Neuron (in vitro differentiated cells): ENCODE data around the gene PLCD1.

Experiments
- H2AFZ ChIP-seq: one replicate; pipeline ENCODE4 v1.6.1; 2013; ENCODE audit warnings: low read depth, mild to moderate bottlenecking, inconsistent platforms, low read length, moderate library complexity
- H3K27me3 ChIP-seq: one replicate; pipeline ENCODE4 v1.6.1; 2013; ENCODE audit warnings: low read length; ENCODE audit not compliant: insufficient read depth
- H3K36me3 ChIP-seq: one replicate; pipeline ENCODE4 v1.6.1; 2013; ENCODE audit warnings: low read length; ENCODE audit not compliant: insufficient read depth
- H3K4me1 ChIP-seq: one replicate; pipeline ENCODE4 v1.6.1; 2013; ENCODE audit warnings: low read length; ENCODE audit not compliant: insufficient read depth
- H3K4me3 ChIP-seq: 2 replicates; pipeline ENCODE4 v1.5.1; 2013; ENCODE audit warnings: mild to moderate bottlenecking, low read length, moderate library complexity
- H3K9me3 ChIP-seq: one replicate; pipeline ENCODE4 v1.6.1; 2013; ENCODE audit warnings: low read length

PLCD1 gene

GRCh38 chr3:37997342-37997741 lies 32.1 kb downstream of the PLCD1 start:
- Histone ChIP-seq H3K4me1 (peaks cover 24% of the 10 kb centered on the region), H3K27me3 (peaks cover 14% of the 10 kb centered on the region), H3K4me3 (no peak overlapping the region)

DNA sequence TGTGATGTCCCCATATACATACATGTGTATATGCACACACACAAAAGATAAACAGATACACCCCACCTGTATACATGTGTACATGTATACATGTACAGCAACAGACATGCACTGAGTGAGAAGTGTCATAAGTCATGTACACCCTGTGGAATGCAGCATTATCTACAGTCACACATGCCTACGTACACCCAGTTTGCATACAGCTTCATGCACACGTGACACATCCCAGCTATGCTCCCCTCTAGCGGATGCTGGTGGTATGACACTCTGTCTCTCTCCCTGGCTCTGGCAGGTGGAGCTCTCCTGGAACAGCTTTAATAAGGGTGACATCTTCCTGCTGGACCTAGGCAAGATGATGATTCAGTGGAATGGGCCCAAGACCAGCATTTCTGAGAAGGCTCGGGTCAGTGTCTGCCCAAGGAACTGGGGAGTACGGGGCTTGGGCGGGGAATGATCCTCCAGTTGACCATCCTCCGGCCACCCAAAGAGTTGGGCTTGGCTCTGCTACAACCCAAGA lies 32.6 kb downstream of the PLCD1 start:
- H3K4me3 ChIP-seq, result no peak overlapping the region
- peaks cover 19% of the 10 kb centered on the region for H3K27me3 ChIP-seq
- H3K4me1 ChIP-seq, result peaks cover 24% of the 10 kb centered on the region
- no peaks in the 10 kb centered on the region for H3K9me3 ChIP-seq
- no peaks in the 10 kb centered on the region for H3K36me3 ChIP-seq
- H2AFZ ChIP-seq, result no peak overlapping the region

More at GRCh38 chr3:37997342-37997741, 32.1 kb downstream of the PLCD1 start:
- H3K9me3 ChIP-seq, result no peaks in the 10 kb centered on the region
- H2AFZ ChIP-seq, result no peak overlapping the region
- no peaks in the 10 kb centered on the region for H3K36me3 ChIP-seq

GRCh38 chr3:37995652-37996641 lies 33.5 kb downstream of the PLCD1 start:
- no peak overlapping the region for H3K4me3 ChIP-seq
- H3K4me1 ChIP-seq, result peaks cover 19% of the 10 kb centered on the region
- H2AFZ ChIP-seq, result no peak overlapping the region
- H3K27me3 ChIP-seq, result peaks cover 21% of the 10 kb centered on the region
- no peaks in the 10 kb centered on the region for H3K9me3 ChIP-seq
- no peaks in the 10 kb centered on the region for H3K36me3 ChIP-seq

DNA sequence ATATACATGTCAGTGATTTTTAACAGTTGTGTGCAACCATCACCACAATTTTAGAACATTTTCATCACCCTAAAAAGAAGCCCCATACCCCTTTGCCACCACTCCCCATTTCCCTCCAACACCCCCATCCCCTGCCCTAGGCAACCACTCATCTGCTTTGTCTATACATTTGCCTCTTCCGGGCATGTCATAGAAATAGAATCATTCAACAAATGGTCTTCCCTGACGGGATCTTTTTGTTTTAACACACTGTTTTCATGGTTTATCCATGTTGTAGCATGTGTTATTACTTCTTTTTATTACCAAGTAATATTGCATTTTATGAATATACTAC lies 34.8 kb downstream of the PLCD1 start:
- no peak overlapping the region for H3K4me3 ChIP-seq
- no peaks in the 10 kb centered on the region for H3K9me3 ChIP-seq
- H2AFZ ChIP-seq, result no peak overlapping the region
- no peaks in the 10 kb centered on the region for H3K36me3 ChIP-seq
- H3K27me3 ChIP-seq, result peaks cover 23% of the 10 kb centered on the region
- H3K4me1 ChIP-seq, result peaks cover 8% of the 10 kb centered on the region

DNA sequence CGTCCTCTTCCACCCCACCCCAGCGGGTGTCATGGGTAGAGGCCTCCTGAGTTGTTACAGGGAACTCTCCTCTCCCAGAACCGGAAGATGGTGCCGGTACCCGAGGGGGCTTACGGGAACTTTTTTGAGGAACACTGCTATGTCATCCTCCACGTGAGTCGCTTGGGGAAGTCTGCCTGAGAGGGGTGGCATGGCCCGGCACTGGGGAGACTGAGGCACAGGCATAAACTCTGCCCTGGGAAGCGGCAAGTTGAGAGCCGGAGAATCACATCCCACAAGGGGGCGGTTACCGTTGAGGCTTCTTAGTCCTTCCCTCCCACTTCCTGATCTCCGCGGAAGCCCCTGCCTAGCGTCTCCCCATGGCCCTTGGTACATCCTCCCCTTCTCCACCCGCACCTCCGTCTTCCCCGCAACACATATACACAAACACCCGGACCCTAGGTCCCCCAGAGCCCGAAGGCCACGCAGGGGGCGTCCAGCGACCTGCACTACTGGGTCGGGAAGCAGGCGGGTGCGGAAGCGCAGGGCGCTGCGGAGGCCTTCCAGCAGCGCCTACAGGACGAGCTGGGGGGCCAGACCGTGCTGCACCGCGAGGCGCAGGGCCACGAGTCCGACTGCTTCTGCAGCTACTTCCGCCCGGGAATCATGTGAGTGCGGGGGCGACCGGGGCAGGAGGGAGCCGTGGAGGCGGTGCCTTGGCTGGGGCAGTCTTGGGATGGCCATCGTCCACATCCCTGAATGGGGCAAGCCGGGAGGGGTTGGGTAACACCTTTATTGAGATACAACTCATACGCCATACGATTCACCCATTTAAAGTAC lies 35.4 kb downstream of the PLCD1 start:
- no peaks in the 10 kb centered on the region for H3K36me3 ChIP-seq

DNA sequence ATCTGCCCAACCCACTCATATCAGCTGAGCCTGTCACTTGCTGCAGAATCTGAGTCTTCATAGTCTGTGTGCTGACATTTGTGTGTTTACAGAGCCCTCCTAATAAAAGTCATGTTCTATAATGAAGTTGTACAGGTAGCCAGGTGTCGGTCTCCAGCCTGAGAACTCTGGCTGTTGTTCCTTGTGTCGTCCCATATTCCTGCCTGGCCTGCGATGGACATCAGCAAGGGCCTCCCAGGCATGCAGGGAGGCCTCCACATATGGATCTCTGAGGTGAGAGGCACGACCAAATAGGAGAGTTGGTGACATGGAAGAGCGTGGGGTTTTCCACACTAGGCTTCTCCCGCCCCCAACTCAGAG lies 36.0 kb downstream of the PLCD1 start:
- Histone ChIP-seq H3K4me3 (no peak overlapping the region), H3K36me3 (no peaks in the 10 kb centered on the region), H3K4me1 (peaks cover under 1% of the 10 kb centered on the region), H3K27me3 (peaks cover 23% of the 10 kb centered on the region), H3K9me3 (no peaks in the 10 kb centered on the region), H2AFZ (no peak overlapping the region)

More for the DNA sequence above, 35.4 kb downstream of the PLCD1 start:
- Histone ChIP-seq H3K4me3 (no peak overlapping the region), H3K9me3 (no peaks in the 10 kb centered on the region), H2AFZ (no peak overlapping the region), H3K27me3 (peaks cover 23% of the 10 kb centered on the region), H3K4me1 (peaks cover 4% of the 10 kb centered on the region)

DNA sequence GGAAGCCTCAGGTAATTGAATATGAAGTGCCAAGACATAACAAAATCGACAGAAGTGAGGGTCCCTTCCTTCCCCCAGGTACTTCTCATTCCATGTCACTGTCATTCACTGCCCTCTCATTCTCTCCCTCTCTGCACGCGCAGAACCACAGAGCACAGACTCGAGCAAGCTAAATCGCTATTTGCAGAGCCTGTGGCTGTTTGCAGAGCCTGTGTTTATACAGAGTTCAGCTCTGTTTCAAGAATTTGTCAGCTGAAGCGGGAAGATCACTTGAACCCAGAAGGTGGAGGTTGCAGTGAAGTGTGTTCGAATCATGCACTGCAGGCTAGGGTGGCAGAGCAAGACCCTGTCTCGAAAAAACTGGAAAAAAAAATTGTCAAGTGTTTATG lies 36.4 kb downstream of the PLCD1 start:
- Histone ChIP-seq H3K4me3 (no peak overlapping the region), H3K4me1 (no peaks in the 10 kb centered on the region), H3K9me3 (no peaks in the 10 kb centered on the region), H3K27me3 (peaks cover 23% of the 10 kb centered on the region), H2AFZ (no peak overlapping the region), H3K36me3 (no peaks in the 10 kb centered on the region)

DNA sequence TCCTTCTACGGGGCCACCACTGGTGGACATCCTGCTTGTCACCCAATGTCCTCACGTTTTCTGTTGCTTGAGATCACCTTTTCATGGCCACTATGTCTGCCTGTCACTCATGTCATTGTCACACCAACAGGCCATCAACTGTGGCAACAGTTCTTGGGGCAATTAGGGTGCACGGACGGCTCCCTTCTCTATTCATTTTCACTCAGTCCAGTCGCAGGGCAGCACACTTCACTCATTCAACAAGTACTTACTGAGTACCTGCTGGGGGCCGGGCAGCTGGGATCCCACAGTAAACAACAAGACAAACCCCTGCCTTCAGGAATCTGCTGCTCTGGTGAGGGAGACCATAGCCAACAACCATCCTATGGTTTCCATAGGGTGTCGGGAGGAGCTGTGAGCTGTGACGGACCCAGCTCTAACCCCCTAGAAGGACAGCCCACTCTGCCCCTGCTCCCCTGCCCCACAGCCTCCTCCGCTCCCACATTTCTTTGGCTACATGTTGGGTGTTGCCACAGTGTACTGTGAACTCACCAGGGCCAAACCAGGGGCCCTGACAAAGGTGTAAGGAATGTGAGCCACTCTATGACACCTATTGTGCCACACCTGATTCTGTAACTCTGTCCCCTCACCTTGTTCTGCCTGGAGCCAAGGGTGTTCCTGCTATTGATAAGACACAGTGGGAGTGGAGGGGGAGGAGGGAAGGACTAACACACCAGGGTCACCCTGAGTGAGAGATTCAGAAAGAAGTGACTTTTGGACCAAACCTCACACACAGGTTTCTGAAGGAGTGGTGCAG lies 37.0 kb downstream of the PLCD1 start:
- Histone ChIP-seq H3K4me3 (no peak overlapping the region), H3K9me3 (no peaks in the 10 kb centered on the region), H3K4me1 (no peaks in the 10 kb centered on the region), H2AFZ (no peak overlapping the region), H3K27me3 (peaks cover 23% of the 10 kb centered on the region), H3K36me3 (no peaks in the 10 kb centered on the region)

DNA sequence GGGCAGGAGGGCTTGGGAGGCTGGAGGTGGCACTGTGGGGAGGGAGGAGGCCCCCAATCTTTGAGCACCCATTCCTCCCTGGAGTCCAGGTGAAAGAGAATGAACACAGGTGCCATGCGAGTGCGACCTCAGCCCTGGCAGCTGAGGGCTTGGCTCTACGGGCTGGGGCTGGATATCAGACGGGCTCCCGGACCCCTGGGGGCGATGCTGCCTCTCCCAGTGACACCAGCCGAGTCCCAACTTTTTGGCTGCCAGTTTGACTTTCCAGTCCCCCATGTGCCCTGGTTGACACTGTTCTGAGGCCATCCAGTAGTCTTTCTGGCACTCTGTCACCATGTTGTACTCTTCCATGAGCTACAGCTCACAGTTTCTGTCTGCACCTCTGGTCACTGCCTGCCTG lies 37.6 kb downstream of the PLCD1 start:
- Histone ChIP-seq H3K27me3 (peaks cover 23% of the 10 kb centered on the region), H3K9me3 (no peaks in the 10 kb centered on the region), H3K4me1 (no peaks in the 10 kb centered on the region)

DNA sequence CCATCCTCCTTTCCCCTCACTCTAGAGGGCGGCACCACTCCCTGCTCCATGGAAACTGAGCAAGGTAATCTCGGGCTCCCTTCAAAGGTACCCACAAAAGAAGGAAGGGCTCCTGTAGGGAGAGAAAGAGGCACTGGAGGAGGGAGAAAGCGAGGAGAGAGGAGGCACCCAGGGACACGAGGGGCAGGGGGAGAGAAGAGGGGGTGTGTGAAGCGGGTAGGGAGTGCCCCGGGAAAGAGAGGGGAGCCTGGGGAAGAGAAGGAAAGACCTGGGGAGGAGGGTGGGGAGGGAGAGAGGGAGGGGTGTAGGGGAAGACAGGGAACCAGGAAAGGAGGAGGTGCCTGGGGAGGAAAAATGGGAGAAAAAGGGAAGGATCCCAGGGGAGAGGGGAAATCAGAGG lies 38.3 kb downstream of the PLCD1 start:
- H3K9me3 ChIP-seq, result no peaks in the 10 kb centered on the region
- no peaks in the 10 kb centered on the region for H3K4me1 ChIP-seq
- H3K27me3 ChIP-seq, result peaks cover 23% of the 10 kb centered on the region

More for the DNA sequence above, 37.6 kb downstream of the PLCD1 start:
- Histone ChIP-seq H3K4me3 (no peak overlapping the region), H2AFZ (no peak overlapping the region), H3K36me3 (no peaks in the 10 kb centered on the region)

GRCh38 chr3:37990527-37990926 lies 38.9 kb downstream of the PLCD1 start, which contains the start of gene VILL:
Gene VILL (plus strand): TSS chr3:37990786. CDS start chr3:37993673, 2,887 bp downstream.
- Histone ChIP-seq H3K36me3 (no peaks in the 10 kb centered on the region), H3K9me3 (no peaks in the 10 kb centered on the region), H3K27me3 (peaks cover 23% of the 10 kb centered on the region), H3K4me1 (no peaks in the 10 kb centered on the region), H3K4me3 (no peak within 1 kb of the TSS), H2AFZ (no peak within 1 kb of the TSS)

More for the DNA sequence above, 38.3 kb downstream of the PLCD1 start:
- H3K36me3 ChIP-seq, result no peaks in the 10 kb centered on the region
- H3K4me3 ChIP-seq, result no peak overlapping the region
- H2AFZ ChIP-seq, result no peak overlapping the region

GRCh38 chr3:37989821-37990480 lies 39.5 kb downstream of the PLCD1 start:
- no peak overlapping the region for H2AFZ ChIP-seq
- peaks cover 23% of the 10 kb centered on the region for H3K27me3 ChIP-seq
- H3K9me3 ChIP-seq, result no peaks in the 10 kb centered on the region
- no peak overlapping the region for H3K4me3 ChIP-seq
- no peaks in the 10 kb centered on the region for H3K36me3 ChIP-seq
- no peaks in the 10 kb centered on the region for H3K4me1 ChIP-seq
